Breast epithelium (tissue), 3 donors: Measurements from ENCODE around the gene TBC1D30.

Source experiments
- POLR2A ChIP-seq: fragments of 450-650 bp; IDR thresholded peaks from one replicate; pipeline ENCODE4 v1.6.1; 2016; ENCODE audit warnings: antibody characterized with exemption, mild to moderate bottlenecking, moderate library complexity
- POLR2AphosphoS5 ChIP-seq, 3 donors: sonication (generic); formaldehyde crosslinking; IDR thresholded peaks; one replicate each; pipeline ENCODE4 v1.6.1; 2017; ENCODE audit warnings: antibody characterized with exemption in 3 of 3
- TF ChIP-seq, protein P1 (sequence below), 3 donors: fragments of 450-650 bp; IDR thresholded peaks; one replicate each; pipeline ENCODE4 v1.5.1; 2016 to 2017; ENCODE audit warnings: antibody characterized with exemption in 3 of 3, mild to moderate bottlenecking in 3 of 3, moderate library complexity in 3 of 3

DNA sequence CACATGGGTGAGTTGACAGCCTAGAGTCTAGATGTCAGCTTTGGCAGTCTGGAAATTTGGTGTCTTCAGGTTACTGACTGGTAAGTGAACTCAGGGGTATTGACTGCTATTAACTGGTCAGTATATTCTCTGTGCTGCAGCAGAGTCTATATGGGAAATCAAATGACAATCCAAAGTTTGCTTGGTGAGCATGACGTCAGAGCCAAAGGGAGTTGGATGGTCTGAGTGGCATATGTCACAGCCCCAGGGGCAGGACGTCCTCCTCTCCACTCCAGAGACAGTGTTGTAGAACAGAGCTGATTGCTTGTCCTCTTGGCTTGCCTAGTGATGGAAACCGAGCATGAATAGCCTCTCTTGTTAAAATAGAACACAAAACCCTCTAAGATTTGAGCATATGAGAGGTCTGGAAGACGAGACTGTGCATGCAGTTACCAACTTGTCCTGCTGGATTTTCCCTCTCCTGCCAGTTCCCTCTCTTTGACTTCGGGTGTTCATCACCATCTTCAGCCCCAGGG lies 3.3 kb upstream of the TBC1D30 start:
- TF ChIP-seq, protein P1, sequence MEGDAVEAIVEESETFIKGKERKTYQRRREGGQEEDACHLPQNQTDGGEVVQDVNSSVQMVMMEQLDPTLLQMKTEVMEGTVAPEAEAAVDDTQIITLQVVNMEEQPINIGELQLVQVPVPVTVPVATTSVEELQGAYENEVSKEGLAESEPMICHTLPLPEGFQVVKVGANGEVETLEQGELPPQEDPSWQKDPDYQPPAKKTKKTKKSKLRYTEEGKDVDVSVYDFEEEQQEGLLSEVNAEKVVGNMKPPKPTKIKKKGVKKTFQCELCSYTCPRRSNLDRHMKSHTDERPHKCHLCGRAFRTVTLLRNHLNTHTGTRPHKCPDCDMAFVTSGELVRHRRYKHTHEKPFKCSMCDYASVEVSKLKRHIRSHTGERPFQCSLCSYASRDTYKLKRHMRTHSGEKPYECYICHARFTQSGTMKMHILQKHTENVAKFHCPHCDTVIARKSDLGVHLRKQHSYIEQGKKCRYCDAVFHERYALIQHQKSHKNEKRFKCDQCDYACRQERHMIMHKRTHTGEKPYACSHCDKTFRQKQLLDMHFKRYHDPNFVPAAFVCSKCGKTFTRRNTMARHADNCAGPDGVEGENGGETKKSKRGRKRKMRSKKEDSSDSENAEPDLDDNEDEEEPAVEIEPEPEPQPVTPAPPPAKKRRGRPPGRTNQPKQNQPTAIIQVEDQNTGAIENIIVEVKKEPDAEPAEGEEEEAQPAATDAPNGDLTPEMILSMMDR (IDR thresholded peaks at IDR 0.05), result no peak
- TF ChIP-seq POLR2A (no peak), POLR2AphosphoS5 (IDR thresholded peaks at IDR 0.05) (no peak)
